ENCODE measurements around the gene CABLES1. TPM values are rescaled to one million over a fixed set of nuclear protein-coding genes. Genes with fewer than 3 reads are reported as not detected.

CABLES1 gene
- polyA plus RNA-seq, 1 of the 3 experiments (the other 2 are of a cell fraction), result 2.2 TPM

- no peak for TF ChIP-seq MXI1 (IDR thresholded peaks at IDR 0.05; ENCODE audit: low read depth, low read length)
- TF ChIP-seq ZBTB33 (IDR thresholded peaks at IDR 0.05; ENCODE audit: borderline replicate concordance, low read depth), result no peak
- TF ChIP-seq IRF3 (IDR thresholded peaks at IDR 0.05; ENCODE audit: low read depth, low read length), result no peak
- no peak for TF ChIP-seq NFIC (IDR thresholded peaks at IDR 0.05; ENCODE audit: borderline replicate concordance)
- no peak for TF ChIP-seq RAD21 (IDR thresholded peaks at IDR 0.05; ENCODE audit: low read length)
- TF ChIP-seq GATA2 (CRISPR knock-in tag; IDR thresholded peaks at IDR 0.05), result no peak
- no peak for TF ChIP-seq SMC3 (IDR thresholded peaks at IDR 0.05; ENCODE audit: low read depth, low read length)
- no peak for TF ChIP-seq CHD2 (IDR thresholded peaks at IDR 0.05; ENCODE audit: low read length, partially characterized antibody)
- no peak for TF ChIP-seq POLR2AphosphoS5 (IDR thresholded peaks at IDR 0.05; ENCODE audit: low read depth, low read length)
- TF ChIP-seq FOXM1 (IDR thresholded peaks at IDR 0.05; ENCODE audit: low read depth), result no peak
- no peak for TF ChIP-seq ELF1 (IDR thresholded peaks at IDR 0.05)
- TF ChIP-seq RCOR1 (IDR thresholded peaks at IDR 0.05; ENCODE audit: low read length), result no peak
- TF ChIP-seq MEF2A (IDR thresholded peaks at IDR 0.05; ENCODE audit: borderline replicate concordance, low read depth), result no peak
- Histone ChIP-seq H3K27me3 (ENCODE audit: insufficient read depth) (no peaks in the 10 kb centered on the region), H3K36me3 (replicated peaks in 1 of 2; ENCODE audit: control insufficient read depth in 1 of 2, insufficient read depth in 2 of 2, low read length in 1 of 2) (no peaks in the 10 kb centered on the region), H3K79me2 (ENCODE audit: insufficient read depth) (peaks cover 74% of the 10 kb centered on the region), H3K27ac (ENCODE audit: low read depth in 2 of 2, low read length in 1 of 2) (no peak overlapping the region), H3K4me3 (ENCODE audit: low read depth in 2 of 2, low read length in 1 of 2) (no peak overlapping the region), H3F3A (replicated peaks; ENCODE audit: insufficient read depth) (peaks cover 15% of the 10 kb centered on the region), H3K9me3 (no peaks in the 10 kb centered on the region), H3K9me2 (no peaks in the 10 kb centered on the region), H3K4me1 (ENCODE audit: control insufficient read depth in 1 of 2, insufficient read depth in 2 of 2, low read depth in 1 of 2, low read length in 1 of 2) (peaks cover 20 to 28% of the 10 kb centered on the region in 2 experiments), H4K20me1 (ENCODE audit: insufficient read depth) (peaks cover 4% of the 10 kb centered on the region; the same call in 1 of the 2 replicates), H3K4me2 (no peak overlapping the region), H2AFZ (ENCODE audit: low read depth) (no peak overlapping the region), H3K9ac (no peak overlapping the region)
- no peak for DNase-seq
- 93% methylated on average over 11 of the region's 11 CpGs for WGBS (ENCODE audit: low lambda C conversion rate)
- ChIA-PET POLR2A (no interaction called here), CTCF (no interaction called here)
Observed at GRCh38 chr18:23151414-23152099, 16.3 kb downstream of the CABLES1 start.

- TF ChIP-seq USF2 (IDR thresholded peaks at IDR 0.05; ENCODE audit: borderline replicate concordance, low read depth, low read length) (no peak), CHD2 (IDR thresholded peaks at IDR 0.05; ENCODE audit: low read length, partially characterized antibody) (no peak), TAF1 (IDR thresholded peaks at IDR 0.05; ENCODE audit: borderline replicate concordance, low read depth, low read length) (no peak)
- Histone ChIP-seq H3F3A (replicated peaks; ENCODE audit: insufficient read depth) (peaks cover 15% of the 10 kb centered on the region), H3K4me3 (ENCODE audit: low read depth in 2 of 2, low read length in 1 of 2) (no peak overlapping the region), H3K4me1 (ENCODE audit: control insufficient read depth in 1 of 2, insufficient read depth in 2 of 2, low read depth in 1 of 2, low read length in 1 of 2) (peaks cover 20 to 34% of the 10 kb centered on the region in 2 experiments), H2AFZ (ENCODE audit: low read depth) (no peak overlapping the region), H3K9me2 (no peaks in the 10 kb centered on the region), H3K4me2 (no peak overlapping the region), H3K27me3 (ENCODE audit: insufficient read depth) (no peaks in the 10 kb centered on the region), H3K9me3 (no peaks in the 10 kb centered on the region), H3K79me2 (ENCODE audit: insufficient read depth) (peaks cover 82% of the 10 kb centered on the region), H3K9ac (no peak overlapping the region), H4K20me1 (ENCODE audit: insufficient read depth) (peaks cover 4% of the 10 kb centered on the region; the same call in 1 of the 2 replicates), H3K27ac (ENCODE audit: low read depth in 2 of 2, low read length in 1 of 2) (peak overlapping the region in 1 of 2 experiments; percentile 94; a peak in 2 of 4 replicates), H3K36me3 (replicated peaks in 1 of 2; ENCODE audit: control insufficient read depth in 1 of 2, insufficient read depth in 2 of 2, low read length in 1 of 2) (no peaks in the 10 kb centered on the region)
- no peak for DNase-seq
- CTCF ChIA-PET, result interaction anchor here (1.4 kb wide), 3 partner anchors 21 to 23 kb away, joined by 3 read pairs; no protein-coding TSS in a partner anchor
- POLR2A ChIA-PET, result no interaction called here
- WGBS (ENCODE audit: low lambda C conversion rate), result 94% methylated on average over 6 of the region's 6 CpGs
Observed at GRCh38 chr18:23154030-23154429, 18.7 kb downstream of the CABLES1 start.
